Mesendoderm (in vitro differentiated cells): Measurements from ENCODE around the gene ATP5ME.
A peak's percentile ranks its signal among the peaks of the same experiment; 100 is the strongest.
"Not testable (repeated sequence)": the region's sequence is repeated elsewhere in the genome, so short reads cannot be mapped to it uniquely, and the experiment has no call there.

Source experiments
- DNase-seq: peaks from one replicate; pipeline ENCODE4 v3.0.0; 2013
- H2AK5ac ChIP-seq: 2 replicates; pipeline ENCODE4 v1.6.1; 2013; ENCODE audit warnings: low read length, inconsistent platforms
- H2BK120ac ChIP-seq: 2 replicates; pipeline ENCODE4 v1.6.1; 2013; ENCODE audit warnings: low read depth, mild to moderate bottlenecking, low read length, moderate library complexity, mixed read lengths
- H2BK15ac ChIP-seq: replicated peaks from 2 replicates; pipeline ENCODE4 v1.6.1; 2013; ENCODE audit warnings: low read depth, mild to moderate bottlenecking, moderate library complexity
- H2BK5ac ChIP-seq: 2 replicates; pipeline ENCODE4 v1.6.1; 2013; ENCODE audit warnings: low read length, inconsistent platforms
- H3K18ac ChIP-seq: 2 replicates; pipeline ENCODE4 v1.6.1; 2013; ENCODE audit warnings: mild to moderate bottlenecking, low read length, mixed read lengths
- H3K23ac ChIP-seq: one replicate; pipeline ENCODE4 v1.6.1; 2013; ENCODE audit warnings: low read length
- H3K27ac ChIP-seq: 2 replicates; pipeline ENCODE4 v1.5.1; 2013; ENCODE audit warnings: low read depth, mild to moderate bottlenecking, inconsistent platforms, low read length, moderate library complexity
- H3K27me3 ChIP-seq: 2 replicates; pipeline ENCODE4 v1.6.1; 2013; ENCODE audit warnings: low read length, control low read depth, mild to moderate bottlenecking, inconsistent platforms; ENCODE audit not compliant: insufficient read depth, poor library complexity
- H3K36me3 ChIP-seq: 2 replicates; pipeline ENCODE4 v1.6.1; 2013; ENCODE audit warnings: low read length, inconsistent platforms; ENCODE audit not compliant: control insufficient read depth, insufficient read depth
- H3K4ac ChIP-seq: one replicate; pipeline ENCODE4 v1.6.1; 2013; ENCODE audit warnings: low read depth, mild to moderate bottlenecking, low read length, moderate library complexity
- H3K4me1 ChIP-seq: 2 replicates; pipeline ENCODE4 v1.6.1; 2013; ENCODE audit warnings: low read depth, low read length, inconsistent platforms; ENCODE audit not compliant: control insufficient read depth
- H3K4me2 ChIP-seq: 2 replicates; pipeline ENCODE4 v1.6.1; 2013; ENCODE audit warnings: low read length
- H3K4me3 ChIP-seq: 2 replicates; pipeline ENCODE4 v1.5.1; 2013; ENCODE audit warnings: mild to moderate bottlenecking, low read length
- H3K56ac ChIP-seq: one replicate; pipeline ENCODE4 v1.6.1; 2013; ENCODE audit warnings: low read length
- H3K79me1 ChIP-seq: 2 replicates; pipeline ENCODE4 v1.6.1; 2013; ENCODE audit warnings: low read length, inconsistent platforms
- H3K79me2 ChIP-seq: 2 replicates; pipeline ENCODE4 v1.6.1; 2013; ENCODE audit warnings: mild to moderate bottlenecking, low read length; ENCODE audit not compliant: control insufficient read depth, insufficient read depth
- H3K9ac ChIP-seq: 2 replicates; pipeline ENCODE4 v1.6.1; 2013; ENCODE audit warnings: low read length, inconsistent platforms
- H4K5ac ChIP-seq: one replicate; pipeline ENCODE4 v1.6.1; 2013; ENCODE audit warnings: low read length
- H4K8ac ChIP-seq: one replicate; pipeline ENCODE4 v1.6.1; 2013; ENCODE audit warnings: low read depth, mild to moderate bottlenecking, control low read depth, low read length, moderate library complexity
- WGBS: extraction: QIAGEN DNeasy Blood & Tissue Kit; methylation state at CpG from one replicate; pipeline ENCODE4 v1.1.7; 2013; ENCODE audit warnings: low lambda C conversion rate, missing lambda C conversion rate; ENCODE audit not compliant: insufficient coverage; ENCODE audit errors: extremely low coverage; 5-methylcytosine and 5-hydroxymethylcytosine counted together

The ATP5ME gene

GRCh38 chr4:649293-649625, 24.8 kb downstream of the ATP5ME start:
- no peak for DNase-seq
- Histone ChIP-seq H3K23ac (no peak overlapping the region), H3K27me3 (no peaks in the 10 kb centered on the region), H3K56ac (no peak overlapping the region), H3K18ac (no peak overlapping the region), H3K79me1 (no peaks in the 10 kb centered on the region), H3K79me2 (no peaks in the 10 kb centered on the region), H3K36me3 (no peaks in the 10 kb centered on the region), H3K9ac (no peak overlapping the region), H2AK5ac (no peak overlapping the region), H4K8ac (no peak overlapping the region), H3K4ac (no peak overlapping the region), H2BK15ac (no peak overlapping the region), H3K27ac (no peak overlapping the region), H4K5ac (no peak overlapping the region), H3K4me2 (no peak overlapping the region), H2BK5ac (no peak overlapping the region), H3K4me3 (no peak overlapping the region), H2BK120ac (no peak overlapping the region), H3K4me1 (no peaks in the 10 kb centered on the region)
- WGBS, result no CpG with 5 or more reads among the region's 7 CpGs

GRCh38 chr4:648579-649292, 25.3 kb downstream of the ATP5ME start:
- Histone ChIP-seq H3K9ac (no peak overlapping the region), H2BK15ac (no peak overlapping the region), H2BK120ac (no peak overlapping the region), H2BK5ac (no peak overlapping the region), H2AK5ac (no peak overlapping the region), H3K4me2 (no peak overlapping the region), H3K79me1 (no peaks in the 10 kb centered on the region), H4K5ac (no peak overlapping the region), H3K4me3 (no peak overlapping the region), H3K79me2 (no peaks in the 10 kb centered on the region), H3K27me3 (no peaks in the 10 kb centered on the region), H3K4me1 (no peaks in the 10 kb centered on the region), H4K8ac (no peak overlapping the region), H3K18ac (no peak overlapping the region), H3K23ac (no peak overlapping the region), H3K4ac (no peak overlapping the region), H3K27ac (no peak overlapping the region), H3K36me3 (no peaks in the 10 kb centered on the region), H3K56ac (no peak overlapping the region)
- no CpG with 5 or more reads among the region's 28 CpGs for WGBS
- peak; percentile 22 for DNase-seq

DNA sequence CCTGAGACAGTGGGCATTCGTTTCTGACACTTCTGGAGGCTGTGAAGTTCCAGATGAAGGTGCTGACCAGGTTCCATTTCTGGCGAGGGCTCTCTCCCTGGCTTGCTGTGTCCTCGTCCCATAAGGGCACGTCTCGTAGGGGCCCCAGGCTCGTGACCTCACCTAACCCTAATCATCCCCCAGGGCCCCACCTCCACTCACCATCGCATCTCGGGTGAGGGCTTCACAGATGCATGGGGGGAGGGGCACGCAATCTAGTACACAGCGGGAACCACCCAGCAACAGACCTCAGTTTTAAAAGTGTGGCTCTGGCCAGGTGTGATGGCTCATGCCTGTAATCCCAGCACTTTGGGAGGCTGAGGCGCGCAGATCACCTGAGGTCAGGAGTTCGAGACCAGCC, 26.6 kb downstream of the ATP5ME start:
- Histone ChIP-seq H3K4me2 (no peak overlapping the region), H3K18ac (no peak overlapping the region), H3K79me1 (no peaks in the 10 kb centered on the region), H3K4me1 (no peaks in the 10 kb centered on the region), H2AK5ac (no peak overlapping the region), H3K27ac (no peak overlapping the region), H3K9ac (no peak overlapping the region), H3K4me3 (no peak overlapping the region), H3K23ac (no peak overlapping the region), H3K27me3 (no peaks in the 10 kb centered on the region), H2BK120ac (no peak overlapping the region), H3K4ac (no peak overlapping the region), H3K56ac (no peak overlapping the region), H4K5ac (no peak overlapping the region), H3K79me2 (no peaks in the 10 kb centered on the region), H3K36me3 (no peaks in the 10 kb centered on the region), H4K8ac (no peak overlapping the region), H2BK5ac (no peak overlapping the region), H2BK15ac (no peak overlapping the region)
- DNase-seq, result no peak
- WGBS, result no CpG with 5 or more reads among the region's 13 CpGs

GRCh38 chr4:646460-646859, 27.6 kb downstream of the ATP5ME start:
- no peaks in the 10 kb centered on the region for H3K36me3 ChIP-seq
- H3K9ac ChIP-seq, result no peak overlapping the region
- H3K27ac ChIP-seq, result no peak overlapping the region
- no peak overlapping the region for H3K4me3 ChIP-seq
- H4K8ac ChIP-seq, result no peak overlapping the region
- H4K5ac ChIP-seq, result no peak overlapping the region
- H3K23ac ChIP-seq, result no peak overlapping the region
- H3K4me1 ChIP-seq, result no peaks in the 10 kb centered on the region
- DNase-seq, result no peak
- no CpG with 5 or more reads among the region's 32 CpGs for WGBS
- H2BK5ac ChIP-seq, result no peak overlapping the region
- H2AK5ac ChIP-seq, result no peak overlapping the region
- no peak overlapping the region for H3K18ac ChIP-seq
- H3K4me2 ChIP-seq, result no peak overlapping the region
- no peak overlapping the region for H2BK120ac ChIP-seq
- no peak overlapping the region for H2BK15ac ChIP-seq
- no peaks in the 10 kb centered on the region for H3K27me3 ChIP-seq
- H3K56ac ChIP-seq, result no peak overlapping the region
- no peaks in the 10 kb centered on the region for H3K79me1 ChIP-seq
- H3K79me2 ChIP-seq, result no peaks in the 10 kb centered on the region
- H3K4ac ChIP-seq, result no peak overlapping the region

GRCh38 chr4:642366-642765, 31.7 kb downstream of the ATP5ME start:
- H3K4ac ChIP-seq, H2BK120ac ChIP-seq, H3K23ac ChIP-seq, H3K4me2 ChIP-seq, H3K4me1 ChIP-seq, H2AK5ac ChIP-seq, DNase-seq, H2BK5ac ChIP-seq, H3K56ac ChIP-seq, H3K27me3 ChIP-seq, H3K36me3 ChIP-seq, H3K4me3 ChIP-seq, H3K9ac ChIP-seq, H2BK15ac ChIP-seq, H4K8ac ChIP-seq, H4K5ac ChIP-seq, H3K79me2 ChIP-seq, H3K18ac ChIP-seq, H3K79me1 ChIP-seq, H3K27ac ChIP-seq: not testable (repeated sequence)
- no CpG with 5 or more reads among the region's 6 CpGs for WGBS
